Endodermal cell (in vitro differentiated cells): ENCODE data around the gene MGAT5. TPM values are rescaled to one million over a fixed set of nuclear protein-coding genes. Genes with fewer than 3 reads are reported as not detected.

ENCODE experiments used
- DNase-seq: peaks from one replicate; pipeline ENCODE4 v3.0.0-alpha.2; 2017
- H3K27ac ChIP-seq: 2 replicates; pipeline ENCODE4 v1.5.1; 2013; ENCODE audit warnings: mild to moderate bottlenecking, low read depth, low read length, moderate library complexity
- H3K27me3 ChIP-seq: 2 replicates; pipeline ENCODE4 v1.6.1; 2013; ENCODE audit warnings: mild to moderate bottlenecking, low read length, moderate library complexity; ENCODE audit not compliant: insufficient read depth, control insufficient read depth, poor library complexity, severe bottlenecking
- H3K36me3 ChIP-seq: 2 replicates; pipeline ENCODE4 v1.7.0; 2013; ENCODE audit warnings: mild to moderate bottlenecking, low read length, moderate library complexity; ENCODE audit not compliant: control insufficient read depth, insufficient read depth
- H3K4me1 ChIP-seq: one replicate; pipeline ENCODE4 v1.7.0; 2013; ENCODE audit warnings: low read length; ENCODE audit not compliant: control insufficient read depth, insufficient read depth
- H3K4me3 ChIP-seq: 2 replicates; pipeline ENCODE4 v1.5.1; 2013; ENCODE audit warnings: mild to moderate bottlenecking, low read length, moderate library complexity
- H3K9ac ChIP-seq: 2 replicates; pipeline ENCODE4 v1.6.1; 2013; ENCODE audit warnings: mild to moderate bottlenecking, low read length, moderate library complexity; ENCODE audit not compliant: poor library complexity, severe bottlenecking; ENCODE audit errors: extremely low read depth
- H3K9me3 ChIP-seq: 2 replicates; pipeline ENCODE4 v1.6.1; 2013; ENCODE audit warnings: mild to moderate bottlenecking, low read length, moderate library complexity; ENCODE audit not compliant: control insufficient read depth
- H3K27ac Mint-ChIP-seq: 2 replicates; pipeline ENCODE4 v1.8.0; 2020; ENCODE audit warnings: mixed read lengths
- H3K27me3 Mint-ChIP-seq: 2 replicates; pipeline ENCODE4 v1.8.0; 2021; ENCODE audit warnings: mild to moderate bottlenecking, mixed read lengths; ENCODE audit not compliant: insufficient read depth
- H3K36me3 Mint-ChIP-seq: 2 replicates; pipeline ENCODE4 v1.8.0; 2020; ENCODE audit warnings: low read depth, mixed read lengths
- H3K4me1 Mint-ChIP-seq: 2 replicates; pipeline ENCODE4 v1.8.0; 2020; ENCODE audit warnings: mixed read lengths
- H3K4me3 Mint-ChIP-seq: 2 replicates; pipeline ENCODE4 v1.8.0; 2020; ENCODE audit warnings: mild to moderate bottlenecking, moderate library complexity, mixed read lengths
- H3K9me3 Mint-ChIP-seq: 2 replicates; pipeline ENCODE4 v1.8.0; 2020; ENCODE audit warnings: mild to moderate bottlenecking, mixed read lengths
- CTCF ChIP-seq: fragments of 200-600 bp; sonication (generic); conservative IDR thresholded peaks from 2 replicates; pipeline ENCODE4 v1.5.0; 2021; ENCODE audit warnings: antibody characterized with exemption, mild to moderate bottlenecking
- WGBS, 2 experiments: methylation state at CpG; one replicate each; pipeline versions ENCODE4 v1.1.5 to v1.1.7; 2013; ENCODE audit warnings: missing lambda C conversion rate in 2 of 2, mixed read lengths in 1 of 2; ENCODE audit not compliant: insufficient coverage in 1 of 2, insufficient read length in 1 of 2; 5-methylcytosine and 5-hydroxymethylcytosine counted together
- total RNA-seq, 2 donors: library from RNA; stranded (reverse); fragmentation: NEBNext Ultra II Directional in 1 of 2; extraction: Animal tissue kit (Norgen Biotek cat#: 25700) in 1 of 2; gene quantifications; 2 replicates in 1 of 2; 3 replicates in 1 of 2; pipeline ENCODE4 v1.2.1, GENCODE V29; 2021

The MGAT5 gene
- total RNA-seq, 2 donors from 2014 or later = 57.2 to 78.4 TPM

GRCh38 chr2:134336921-134337320 lies 83.0 kb downstream of the MGAT5 start:
- peaks cover 18% of the 10 kb centered on the region for H3K4me1 Mint-ChIP-seq
- H3K27me3 ChIP-seq = no peaks in the 10 kb centered on the region
- no peak overlapping the region for H3K9ac ChIP-seq
- DNase-seq = no peak
- no peak overlapping the region for H3K27ac ChIP-seq
- no peak for TF ChIP-seq CTCF
- 93 to 97% methylated on average over 3 of the region's 3 CpGs for WGBS, 2 experiments
- H3K4me1 ChIP-seq = peaks cover 8% of the 10 kb centered on the region
- no peak overlapping the region for H3K4me3 Mint-ChIP-seq
- no peak overlapping the region for H3K4me3 ChIP-seq
- no peaks in the 10 kb centered on the region for H3K36me3 ChIP-seq
- H3K27ac Mint-ChIP-seq = no peak overlapping the region
- H3K9me3 ChIP-seq = no peaks in the 10 kb centered on the region
- H3K27me3 Mint-ChIP-seq = no peaks in the 10 kb centered on the region
- H3K36me3 Mint-ChIP-seq = peaks cover 1% of the 10 kb centered on the region
- peaks cover 1% of the 10 kb centered on the region for H3K9me3 Mint-ChIP-seq

GRCh38 chr2:134337631-134338030 lies 83.8 kb downstream of the MGAT5 start:
- Histone ChIP-seq H3K9me3 (no peaks in the 10 kb centered on the region), H3K27me3 (no peaks in the 10 kb centered on the region)
- WGBS, 2 experiments = 78 to 100% methylated on average over 1 of the region's 1 CpG

GRCh38 chr2:134338208-134338607 lies 84.3 kb downstream of the MGAT5 start:
- TF ChIP-seq CTCF = no peak
- no peak overlapping the region for H3K4me3 Mint-ChIP-seq
- no peak for DNase-seq
- Histone ChIP-seq H3K4me3 (no peak overlapping the region), H3K27me3 (no peaks in the 10 kb centered on the region), H3K9me3 (no peaks in the 10 kb centered on the region), H3K9ac (no peak overlapping the region), H3K27ac (no peak overlapping the region), H3K4me1 (peaks cover 8% of the 10 kb centered on the region), H3K36me3 (no peaks in the 10 kb centered on the region)
- H3K27me3 Mint-ChIP-seq = no peaks in the 10 kb centered on the region
- H3K4me1 Mint-ChIP-seq = peaks cover 18% of the 10 kb centered on the region
- peaks cover 1% of the 10 kb centered on the region for H3K36me3 Mint-ChIP-seq
- no peaks in the 10 kb centered on the region for H3K9me3 Mint-ChIP-seq
- WGBS, 2 experiments = 94 to 95% methylated on average over 8 of the region's 8 CpGs
- no peak overlapping the region for H3K27ac Mint-ChIP-seq

More at GRCh38 chr2:134337631-134338030, 83.8 kb downstream of the MGAT5 start:
- H3K4me1 Mint-ChIP-seq = peaks cover 18% of the 10 kb centered on the region
- H3K27me3 Mint-ChIP-seq = no peaks in the 10 kb centered on the region
- no peak overlapping the region for H3K9ac ChIP-seq
- H3K4me3 ChIP-seq = no peak overlapping the region
- H3K4me3 Mint-ChIP-seq = no peak overlapping the region
- H3K27ac Mint-ChIP-seq = no peak overlapping the region
- no peak for TF ChIP-seq CTCF
- H3K36me3 Mint-ChIP-seq = peaks cover 1% of the 10 kb centered on the region
- no peaks in the 10 kb centered on the region for H3K36me3 ChIP-seq
- peaks cover 8% of the 10 kb centered on the region for H3K4me1 ChIP-seq
- H3K9me3 Mint-ChIP-seq = no peaks in the 10 kb centered on the region
- no peak for DNase-seq
- H3K27ac ChIP-seq = no peak overlapping the region
